Esophagus (tissue), 2 donors: ENCODE data around the gene MCF2L2. TPM values are rescaled to one million over a fixed set of nuclear protein-coding genes. Genes with fewer than 3 reads are reported as not detected.

Experiments used
- H3K27ac ChIP-seq, 2 donors: one replicate each; pipeline ENCODE4 v1.5.1; 2013; ENCODE audit warnings: low read depth in 2 of 2, mild to moderate bottlenecking in 2 of 2, inconsistent platforms in 1 of 2, low read length in 1 of 2, moderate library complexity in 1 of 2
- H3K27me3 ChIP-seq, 2 donors: one replicate each; pipeline ENCODE4 v1.6.1; 2013; ENCODE audit warnings: low read length in 2 of 2, control low read depth in 1 of 2, mild to moderate bottlenecking in 1 of 2; ENCODE audit not compliant: insufficient read depth in 2 of 2, control insufficient read depth in 1 of 2
- H3K36me3 ChIP-seq, 2 donors: one replicate each; pipeline ENCODE4 v1.6.1; 2013; ENCODE audit warnings: low read length in 1 of 2; ENCODE audit not compliant: control insufficient read depth in 2 of 2, insufficient read depth in 2 of 2
- H3K4me1 ChIP-seq, 2 donors: one replicate each; pipeline ENCODE4 v1.6.1; 2013; ENCODE audit warnings: low read length in 1 of 2; ENCODE audit not compliant: control insufficient read depth in 2 of 2, insufficient read depth in 2 of 2
- H3K4me3 ChIP-seq, 2 donors: one replicate each; pipeline ENCODE4 v1.5.1; 2013; ENCODE audit warnings: low read length in 2 of 2, mild to moderate bottlenecking in 2 of 2, low read depth in 1 of 2, moderate library complexity in 1 of 2
- H3K9me3 ChIP-seq, 2 donors: one replicate each; pipeline ENCODE4 v1.6.1; 2013; ENCODE audit warnings: mild to moderate bottlenecking in 2 of 2, low read depth in 1 of 2, low read length in 1 of 2, moderate library complexity in 1 of 2; ENCODE audit not compliant: control insufficient read depth in 2 of 2, insufficient read depth in 1 of 2
- WGBS, 2 donors: extraction: QIAGEN DNeasy Blood & Tissue Kit; methylation state at CpG; one replicate each; pipeline ENCODE4 v1.1.7; 2013; 5-methylcytosine and 5-hydroxymethylcytosine counted together
- polyA plus RNA-seq, 2 donors: library from polyadenylated mRNA; stranded (reverse); fragments of 200-250 nt; gene quantifications; one replicate each; pipeline ENCODE4 v1.2.3, GENCODE V29; 2013
- donor health status: healthy with polysubstance abuse.
- donor health status: Bipolar disorder and iron deficiency.

The MCF2L2 gene
- polyA plus RNA-seq, 2 donors: 0.21 to 0.26 TPM

DNA sequence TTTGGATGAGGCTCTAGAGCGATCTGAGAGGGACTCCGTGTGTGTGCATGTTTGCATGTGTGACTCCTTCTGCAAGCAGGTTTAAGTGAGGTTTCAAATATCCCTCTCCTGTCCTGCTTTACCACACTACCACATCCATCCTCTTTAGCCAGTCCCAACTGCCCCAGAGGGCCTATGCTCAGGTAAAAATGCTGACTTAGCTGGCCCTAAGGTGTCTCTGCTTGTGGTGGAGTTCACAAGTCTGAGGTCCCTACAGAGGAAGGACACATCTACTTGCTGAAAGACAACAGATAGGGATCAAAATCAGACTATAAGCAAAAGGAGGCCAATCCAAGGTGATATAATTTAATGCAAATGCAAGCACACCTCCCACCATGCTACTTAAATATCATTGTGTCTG lies 88.2 kb downstream of the MCF2L2 start:
- no peak overlapping the region for H3K4me3 ChIP-seq
- no peak overlapping the region for H3K27ac ChIP-seq
- 97 to 98% methylated on average over 2 of the region's 2 CpGs for WGBS, 2 donors
- H3K27me3 ChIP-seq: no peaks in the 10 kb centered on the region
- no peaks in the 10 kb centered on the region for H3K4me1 ChIP-seq
- H3K9me3 ChIP-seq: no peaks in the 10 kb centered on the region
- no peaks in the 10 kb centered on the region for H3K36me3 ChIP-seq

DNA sequence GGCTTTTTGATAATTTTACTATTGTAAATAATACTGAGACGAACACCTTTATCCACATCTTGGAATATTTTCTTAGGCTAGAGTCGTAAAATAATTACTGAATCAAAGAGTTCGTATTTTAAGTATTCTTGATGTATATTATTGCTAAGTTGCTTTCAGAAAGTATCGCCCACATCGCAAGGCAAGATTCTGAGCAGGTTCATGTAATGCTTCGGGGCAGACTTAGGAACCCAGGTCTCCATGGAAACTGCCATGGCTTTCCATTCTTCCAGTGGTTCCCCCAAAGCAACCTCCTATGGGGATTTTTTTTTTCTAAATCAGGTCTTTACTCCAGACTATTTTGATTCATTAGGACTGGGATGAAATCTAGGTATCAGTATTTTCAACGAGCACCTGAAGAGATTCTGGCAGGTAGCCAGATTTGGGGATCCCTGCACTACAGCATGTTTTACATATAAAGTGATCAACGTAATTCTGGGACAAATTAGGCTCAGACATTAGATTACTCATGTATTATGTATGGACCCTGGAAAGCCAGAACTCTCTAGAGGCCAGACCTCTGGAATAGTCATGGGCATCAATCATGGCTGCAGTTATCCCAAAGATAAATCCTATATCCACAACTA lies 88.8 kb downstream of the MCF2L2 start:
- Histone ChIP-seq H3K4me1 (no peaks in the 10 kb centered on the region), H3K9me3 (no peaks in the 10 kb centered on the region), H3K27me3 (no peaks in the 10 kb centered on the region), H3K4me3 (no peak overlapping the region), H3K36me3 (no peaks in the 10 kb centered on the region), H3K27ac (no peak overlapping the region)
- 87 to 91% methylated on average over 8 of the region's 8 CpGs for WGBS, 2 donors

DNA sequence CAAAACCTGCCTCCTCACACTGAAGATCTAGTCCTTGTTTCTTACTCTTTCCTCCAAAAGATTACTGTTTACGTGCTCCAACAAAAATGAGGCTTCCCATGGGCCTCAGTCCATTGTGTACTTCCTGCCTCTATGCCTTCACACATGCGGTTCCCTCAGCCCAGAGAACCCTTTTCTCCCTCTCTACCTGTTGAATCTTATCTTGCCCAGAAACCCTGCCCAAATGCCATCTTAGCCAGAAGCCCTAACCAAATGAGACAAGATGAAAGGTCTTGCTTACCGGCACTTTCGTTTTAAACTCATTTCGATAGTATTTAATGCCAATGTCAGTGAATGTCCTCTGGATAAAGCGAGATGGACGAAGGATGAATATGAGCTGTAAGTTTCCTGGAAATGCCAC lies 89.9 kb downstream of the MCF2L2 start:
- Histone ChIP-seq H3K27me3 (no peaks in the 10 kb centered on the region), H3K4me3 (no peak overlapping the region), H3K36me3 (no peaks in the 10 kb centered on the region), H3K4me1 (no peaks in the 10 kb centered on the region), H3K9me3 (no peaks in the 10 kb centered on the region), H3K27ac (no peak overlapping the region)
- WGBS, 2 donors: 89 to 93% methylated on average over 7 of the region's 7 CpGs

DNA sequence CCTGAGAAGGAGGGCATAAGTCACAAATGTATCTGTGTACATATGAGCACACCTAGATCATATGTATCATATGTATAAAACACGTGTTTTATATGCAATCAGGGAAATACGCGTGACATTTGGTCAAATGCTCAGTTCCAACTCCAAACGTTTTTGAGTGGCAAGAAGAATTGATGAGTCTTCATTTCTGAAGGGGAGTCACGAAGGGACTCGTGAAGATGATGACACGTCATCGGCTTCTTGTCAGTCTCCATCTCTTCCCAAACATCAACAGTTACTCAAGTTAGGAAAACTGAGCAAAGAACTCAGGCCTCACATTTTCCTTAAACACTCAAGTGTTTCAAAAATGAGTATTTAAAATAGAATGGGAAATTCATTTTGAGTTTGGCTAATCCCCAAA lies 95.9 kb downstream of the MCF2L2 start:
- 83 to 88% methylated on average over 8 of the region's 8 CpGs for WGBS, 2 donors
- Histone ChIP-seq H3K9me3 (no peaks in the 10 kb centered on the region), H3K4me3 (no peak overlapping the region), H3K36me3 (no peaks in the 10 kb centered on the region), H3K4me1 (no peaks in the 10 kb centered on the region), H3K27me3 (no peaks in the 10 kb centered on the region), H3K27ac (no peak overlapping the region)

DNA sequence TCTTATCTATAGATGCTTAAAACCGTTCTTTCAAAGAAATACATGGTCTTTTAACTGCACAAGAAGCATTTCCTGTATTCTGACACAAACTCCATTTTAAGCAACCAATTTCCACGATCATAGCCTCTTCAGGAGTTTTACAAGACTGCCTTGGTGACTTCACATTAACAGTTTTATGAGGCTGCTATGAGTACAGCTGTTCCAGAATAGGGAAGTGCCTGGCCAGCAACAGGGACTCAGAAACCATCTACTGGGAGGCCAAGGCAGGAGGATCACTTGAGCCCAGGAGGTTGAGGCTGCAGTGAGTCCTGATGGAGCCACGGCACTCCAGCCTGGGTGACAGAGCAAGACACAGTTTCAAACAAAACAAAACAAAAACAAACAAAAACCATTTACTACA lies 96.9 kb downstream of the MCF2L2 start:
- no peak overlapping the region for H3K4me3 ChIP-seq
- WGBS, 2 donors: 69 to 76% methylated on average over 3 of the region's 3 CpGs
- H3K4me1 ChIP-seq: no peaks in the 10 kb centered on the region
- H3K36me3 ChIP-seq: no peaks in the 10 kb centered on the region
- H3K27ac ChIP-seq: no peak overlapping the region
- no peaks in the 10 kb centered on the region for H3K9me3 ChIP-seq
- H3K27me3 ChIP-seq: no peaks in the 10 kb centered on the region

DNA sequence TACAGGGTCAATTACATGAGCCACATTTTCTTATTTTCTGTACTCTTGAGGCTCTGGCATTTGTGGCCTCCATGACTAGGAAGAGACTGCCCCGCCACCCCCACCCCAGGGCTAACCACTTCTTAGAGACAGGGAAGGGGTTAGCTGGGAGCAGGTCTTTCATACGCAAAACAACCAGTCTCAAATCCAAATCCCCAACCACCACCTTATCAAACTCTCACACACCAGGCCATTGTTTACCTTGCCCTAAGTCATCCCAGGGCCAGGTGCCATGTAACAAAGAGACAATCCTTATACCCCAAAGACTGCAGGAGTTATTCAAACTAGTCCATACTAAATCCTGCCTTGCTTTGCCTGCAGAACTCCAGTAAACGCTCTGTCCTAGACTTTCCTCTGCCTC lies 97.5 kb downstream of the MCF2L2 start:
- no peaks in the 10 kb centered on the region for H3K36me3 ChIP-seq
- no peak overlapping the region for H3K27ac ChIP-seq
- no peaks in the 10 kb centered on the region for H3K9me3 ChIP-seq
- 86 to 89% methylated on average over 3 of the region's 3 CpGs for WGBS, 2 donors
- H3K4me3 ChIP-seq: no peak overlapping the region
- H3K27me3 ChIP-seq: no peaks in the 10 kb centered on the region
- H3K4me1 ChIP-seq: no peaks in the 10 kb centered on the region

DNA sequence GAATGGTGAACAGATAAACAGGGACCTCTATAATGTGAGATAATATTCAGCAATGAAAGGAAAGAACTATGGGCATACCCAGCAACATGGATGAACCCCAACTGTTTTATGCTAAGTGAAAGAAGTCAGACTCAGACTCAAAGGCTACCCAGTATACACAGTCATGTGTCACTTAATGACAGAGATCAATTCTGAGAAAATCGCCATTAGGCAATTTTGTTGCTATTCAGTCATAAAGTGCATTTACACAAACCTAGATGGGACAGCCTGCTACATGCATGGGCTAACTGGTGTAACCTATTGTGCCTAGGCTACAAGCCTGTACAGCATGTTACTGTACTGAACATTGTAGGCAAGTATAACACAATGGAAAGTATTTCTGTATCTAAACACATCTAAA lies 98.9 kb downstream of the MCF2L2 start:
- no peaks in the 10 kb centered on the region for H3K9me3 ChIP-seq
- no peaks in the 10 kb centered on the region for H3K27me3 ChIP-seq
- H3K4me1 ChIP-seq: no peaks in the 10 kb centered on the region
- no peaks in the 10 kb centered on the region for H3K36me3 ChIP-seq
- 86 to 89% methylated on average over 1 of the region's 1 CpG for WGBS, 2 donors
- H3K4me3 ChIP-seq: no peak overlapping the region
- no peak overlapping the region for H3K27ac ChIP-seq

DNA sequence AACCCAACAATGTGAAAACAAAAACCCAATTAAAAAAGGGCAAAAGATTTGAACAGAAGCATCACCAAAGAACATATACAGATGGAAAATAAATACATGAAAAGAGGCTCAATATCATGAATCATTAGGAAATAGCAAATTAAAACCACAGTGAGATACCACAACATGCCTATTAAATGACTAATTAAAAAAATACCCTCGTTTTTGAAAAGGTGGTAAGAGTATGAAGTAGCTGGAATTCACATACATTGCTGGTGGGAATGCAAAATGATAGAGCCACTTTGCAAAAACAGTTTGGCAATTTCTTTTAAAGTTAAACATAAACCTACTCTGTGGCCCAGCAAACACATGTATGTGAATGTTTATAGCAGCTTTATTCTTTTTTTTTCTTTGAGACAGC lies 99.6 kb downstream of the MCF2L2 start:
- no peak overlapping the region for H3K27ac ChIP-seq
- no peaks in the 10 kb centered on the region for H3K4me1 ChIP-seq
- H3K9me3 ChIP-seq: no peaks in the 10 kb centered on the region
- WGBS, 2 donors: 32 to 38% methylated on average over 1 of the region's 1 CpG
- no peak overlapping the region for H3K4me3 ChIP-seq
- no peaks in the 10 kb centered on the region for H3K27me3 ChIP-seq
- no peaks in the 10 kb centered on the region for H3K36me3 ChIP-seq

DNA sequence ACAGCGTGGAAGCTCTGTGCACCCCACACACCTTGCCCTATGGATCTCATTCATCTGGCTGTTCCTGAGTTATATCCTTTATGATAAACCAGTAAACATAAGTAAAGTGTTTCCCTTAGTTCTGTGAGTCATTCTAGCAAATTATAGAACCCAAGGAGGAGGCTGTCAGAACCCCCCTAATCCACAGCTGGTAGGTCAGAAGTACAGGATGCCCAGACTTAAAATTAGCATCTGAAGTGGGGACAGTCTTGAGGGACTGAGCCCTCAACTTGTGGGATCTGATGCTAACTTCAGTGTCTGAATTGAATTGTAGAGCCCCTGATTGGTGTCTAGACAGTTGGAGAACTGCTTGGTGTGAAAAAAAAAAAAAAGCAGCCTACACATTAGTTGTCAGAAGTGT lies 100.3 kb downstream of the MCF2L2 start:
- H3K36me3 ChIP-seq: no peaks in the 10 kb centered on the region
- H3K27ac ChIP-seq: no peak overlapping the region
- no peaks in the 10 kb centered on the region for H3K9me3 ChIP-seq
- H3K27me3 ChIP-seq: no peaks in the 10 kb centered on the region
- no peak overlapping the region for H3K4me3 ChIP-seq
- 98 to 100% methylated on average over 1 of the region's 1 CpG for WGBS, 2 donors
- no peaks in the 10 kb centered on the region for H3K4me1 ChIP-seq

DNA sequence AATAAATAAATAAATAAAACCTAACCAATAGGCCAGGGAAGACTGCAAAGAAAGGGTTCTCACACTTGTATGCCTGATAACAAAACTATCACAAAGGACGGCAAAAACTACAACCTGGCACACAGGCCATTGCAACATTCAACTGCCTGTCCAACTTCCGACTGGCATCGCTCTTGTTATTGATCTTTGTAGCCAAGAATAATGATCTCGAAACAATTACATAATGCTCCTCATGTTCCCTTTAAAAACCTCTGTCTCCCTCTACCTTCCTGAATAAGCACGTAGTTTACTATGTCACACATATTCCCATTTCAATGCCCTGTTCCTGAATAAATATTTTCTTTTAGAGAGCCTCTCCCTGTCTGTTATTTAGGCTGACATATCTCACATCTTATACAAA lies 101.1 kb downstream of the MCF2L2 start:
- Histone ChIP-seq H3K27ac (no peak overlapping the region), H3K36me3 (no peaks in the 10 kb centered on the region), H3K9me3 (no peaks in the 10 kb centered on the region), H3K27me3 (no peaks in the 10 kb centered on the region), H3K4me3 (no peak overlapping the region), H3K4me1 (no peaks in the 10 kb centered on the region)
- 65 to 78% methylated on average over 5 of the region's 5 CpGs for WGBS, 2 donors
